Stimulated activated naive CD8-positive, alpha-beta T cell treated with anti-CD3 and anti-CD28 coated beads, Interleukin-15, Interleukin-2, amounts not matched to agents 100 ng/mL and 50 ng/mL, for 24 hours (primary cell): ENCODE measurements around the gene BACE2.

ENCODE experiments used
- H3K27ac Mint-ChIP-seq: one replicate; pipeline ENCODE4 v1.8.0; 2021; ENCODE audit warnings: mild to moderate bottlenecking, mixed read lengths
- H3K27me3 Mint-ChIP-seq: one replicate; pipeline ENCODE4 v1.8.0; 2021; ENCODE audit warnings: mixed read lengths
- H3K36me3 Mint-ChIP-seq: one replicate; pipeline ENCODE4 v1.8.0; 2021; ENCODE audit warnings: low read depth, mixed read lengths
- H3K4me1 Mint-ChIP-seq: one replicate; pipeline ENCODE4 v1.8.0; 2021; ENCODE audit warnings: low read depth, mixed read lengths
- H3K4me3 Mint-ChIP-seq: one replicate; pipeline ENCODE4 v1.8.0; 2021; ENCODE audit warnings: mild to moderate bottlenecking, mixed read lengths
- H3K9me3 Mint-ChIP-seq: one replicate; pipeline ENCODE4 v1.8.0; 2021; ENCODE audit warnings: mixed read lengths

The BACE2 gene

DNA sequence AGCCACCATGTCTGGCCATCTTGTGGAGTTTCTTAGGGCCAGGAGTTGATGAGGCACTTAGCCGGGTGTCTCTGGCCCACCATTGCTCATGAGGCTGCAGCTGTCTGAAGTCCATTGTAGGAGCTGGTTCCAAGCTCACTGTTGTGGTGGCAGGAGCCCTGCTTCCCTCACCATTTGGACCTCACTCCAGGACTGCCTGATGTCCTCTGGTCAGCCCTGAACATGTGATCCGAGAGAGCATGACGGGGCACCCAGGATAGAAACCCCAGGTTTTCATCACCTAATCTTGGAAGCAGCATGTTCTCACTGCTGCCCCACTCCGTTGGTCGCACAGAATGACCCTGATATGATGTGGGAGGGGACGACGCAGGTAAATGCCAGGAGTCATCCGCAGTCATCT lies 92.5 kb downstream of the BACE2 start:
- Mint-ChIP-seq H3K27ac (no peak overlapping the region), H3K9me3 (peaks cover 8% of the 10 kb centered on the region), H3K27me3 (peaks cover 21% of the 10 kb centered on the region), H3K36me3 (peaks cover 15% of the 10 kb centered on the region), H3K4me3 (no peak overlapping the region), H3K4me1 (no peaks in the 10 kb centered on the region)

DNA sequence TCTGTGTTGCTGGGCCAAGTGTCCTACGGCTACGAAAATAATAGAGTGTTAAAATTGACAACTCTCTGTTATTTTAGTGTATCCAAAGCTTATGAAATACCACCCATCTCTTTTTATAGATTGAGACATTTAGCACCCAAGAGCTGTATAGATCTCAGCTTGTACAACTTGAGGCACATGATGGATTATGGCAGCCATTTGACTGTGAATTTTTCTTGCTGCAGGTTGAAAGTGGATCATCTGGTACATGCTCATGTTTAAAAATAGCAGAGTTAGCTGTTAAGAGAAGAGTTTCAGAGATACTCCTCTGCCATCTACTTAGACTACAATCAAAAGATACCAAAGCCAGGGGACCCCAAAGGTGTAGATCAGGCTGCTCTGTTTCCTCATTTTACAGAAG lies 99.4 kb downstream of the BACE2 start:
- peaks cover 9% of the 10 kb centered on the region for H3K36me3 Mint-ChIP-seq
- H3K9me3 Mint-ChIP-seq, result peaks cover 3% of the 10 kb centered on the region
- H3K27me3 Mint-ChIP-seq, result peaks cover 23% of the 10 kb centered on the region

DNA sequence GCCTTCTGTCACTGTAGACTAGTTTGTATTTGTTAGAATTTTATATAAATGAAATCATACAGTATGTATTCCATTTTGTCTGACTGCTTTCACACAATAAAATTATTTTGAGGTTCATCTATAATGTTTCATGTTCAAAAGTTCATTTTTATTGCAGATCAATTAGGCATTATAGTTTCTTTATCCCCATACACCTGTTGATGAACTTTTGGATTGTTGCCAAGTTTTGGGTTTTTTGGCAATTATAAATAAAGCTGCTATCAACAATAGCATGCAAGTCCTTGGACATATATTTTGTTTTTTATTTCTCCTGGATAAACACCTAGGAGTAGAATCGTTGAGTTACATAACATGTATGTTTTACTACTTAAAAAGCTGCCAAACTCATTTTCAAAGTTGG lies 101.6 kb downstream of the BACE2 start:
- Mint-ChIP-seq H3K27ac (no peak overlapping the region), H3K27me3 (peaks cover 17% of the 10 kb centered on the region), H3K4me3 (no peak overlapping the region), H3K36me3 (peaks cover under 1% of the 10 kb centered on the region), H3K4me1 (no peaks in the 10 kb centered on the region), H3K9me3 (peaks cover 13% of the 10 kb centered on the region)

More for the DNA sequence above, 99.4 kb downstream of the BACE2 start:
- Mint-ChIP-seq H3K27ac (no peak overlapping the region), H3K4me1 (no peaks in the 10 kb centered on the region), H3K4me3 (no peak overlapping the region)

DNA sequence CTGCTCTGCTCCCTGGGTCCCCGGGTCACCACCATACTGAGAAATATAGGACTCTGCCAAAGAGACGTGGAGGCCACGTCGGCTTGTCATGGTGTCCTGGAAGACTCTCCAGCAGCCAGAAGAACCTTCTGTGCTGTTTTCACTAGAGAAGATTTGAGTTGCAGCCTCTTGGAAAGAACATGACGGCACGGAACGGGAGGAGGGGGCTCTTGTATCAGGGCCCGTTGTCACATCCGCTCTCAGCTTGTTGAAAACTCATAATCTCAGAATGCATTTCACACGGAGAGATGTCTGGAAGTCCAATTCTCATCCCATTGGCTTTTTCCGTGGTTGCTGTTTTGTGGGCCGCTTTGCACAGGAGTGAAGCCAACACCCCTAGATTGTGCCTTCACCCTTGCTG lies 109.2 kb downstream of the BACE2 start:
- Mint-ChIP-seq H3K27me3 (peaks cover 8% of the 10 kb centered on the region), H3K36me3 (no peaks in the 10 kb centered on the region), H3K4me3 (no peak overlapping the region), H3K9me3 (peaks cover 12% of the 10 kb centered on the region), H3K27ac (no peak overlapping the region), H3K4me1 (no peaks in the 10 kb centered on the region)

DNA sequence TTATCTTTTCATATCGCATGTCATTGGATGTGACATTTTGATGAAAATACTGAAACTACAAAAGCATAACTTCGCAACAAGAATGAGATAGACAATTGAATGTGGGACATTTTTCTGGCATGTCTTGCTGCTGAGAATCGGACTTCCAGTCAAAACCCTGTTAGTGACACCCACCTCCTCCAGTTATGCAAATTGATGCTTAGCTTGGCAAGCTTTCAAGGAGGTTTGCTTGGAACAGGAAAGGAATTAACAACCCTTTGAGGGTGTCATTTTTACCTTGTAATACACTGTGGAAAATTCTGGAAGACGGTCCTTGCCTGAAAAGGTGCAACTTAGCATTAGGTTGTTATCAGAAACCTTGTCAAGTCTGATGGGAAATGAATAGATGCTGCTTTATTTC lies 109.9 kb downstream of the BACE2 start:
- Mint-ChIP-seq H3K27ac (no peak overlapping the region), H3K4me3 (no peak overlapping the region), H3K4me1 (no peaks in the 10 kb centered on the region)

DNA sequence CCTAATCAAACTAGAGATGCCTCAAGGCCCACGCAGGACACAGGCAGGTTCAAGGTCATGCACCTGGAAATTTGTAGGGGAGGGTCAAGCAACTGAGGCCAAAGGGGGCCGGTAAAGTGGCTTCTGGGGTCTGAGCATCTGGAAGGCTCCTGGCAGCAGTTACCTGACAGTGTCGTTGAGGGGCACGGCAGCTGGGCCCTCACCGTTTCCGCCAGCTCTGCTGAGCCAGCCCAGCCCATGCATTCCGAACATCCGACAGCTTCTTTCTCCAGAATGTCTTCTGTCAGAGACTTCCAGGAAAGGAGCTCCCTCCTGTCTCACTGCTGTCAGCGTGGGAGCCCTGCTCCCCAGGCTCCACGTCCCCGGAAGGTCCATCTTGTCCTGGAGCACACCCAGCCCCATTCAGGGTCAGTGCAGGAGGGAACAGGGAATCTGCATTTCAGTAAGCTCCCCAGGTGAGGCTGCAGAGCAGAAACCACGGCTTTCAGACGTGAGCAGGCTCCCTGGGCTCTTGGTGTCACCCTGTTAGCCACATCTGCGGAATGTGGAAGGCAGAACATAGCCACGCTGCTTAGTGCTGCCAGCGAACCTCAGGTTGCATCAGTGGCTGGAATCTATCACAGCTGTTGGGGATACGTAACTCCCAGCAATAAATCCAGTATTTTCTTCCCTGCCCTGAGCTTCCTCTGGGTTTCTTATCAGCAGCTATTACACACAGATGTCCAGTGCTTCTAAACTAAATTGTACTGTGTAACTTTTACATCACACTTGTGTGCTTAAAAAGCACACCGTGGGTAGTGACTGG lies 112.4 kb downstream of the BACE2 start:
- Mint-ChIP-seq H3K27me3 (peaks cover 13% of the 10 kb centered on the region), H3K4me1 (no peaks in the 10 kb centered on the region), H3K36me3 (no peaks in the 10 kb centered on the region), H3K27ac (no peak overlapping the region), H3K4me3 (no peak overlapping the region), H3K9me3 (no peaks in the 10 kb centered on the region)

More for the DNA sequence above, 109.9 kb downstream of the BACE2 start:
- H3K27me3 Mint-ChIP-seq, result peaks cover 11% of the 10 kb centered on the region
- H3K36me3 Mint-ChIP-seq, result no peaks in the 10 kb centered on the region
- H3K9me3 Mint-ChIP-seq, result peaks cover 5% of the 10 kb centered on the region

DNA sequence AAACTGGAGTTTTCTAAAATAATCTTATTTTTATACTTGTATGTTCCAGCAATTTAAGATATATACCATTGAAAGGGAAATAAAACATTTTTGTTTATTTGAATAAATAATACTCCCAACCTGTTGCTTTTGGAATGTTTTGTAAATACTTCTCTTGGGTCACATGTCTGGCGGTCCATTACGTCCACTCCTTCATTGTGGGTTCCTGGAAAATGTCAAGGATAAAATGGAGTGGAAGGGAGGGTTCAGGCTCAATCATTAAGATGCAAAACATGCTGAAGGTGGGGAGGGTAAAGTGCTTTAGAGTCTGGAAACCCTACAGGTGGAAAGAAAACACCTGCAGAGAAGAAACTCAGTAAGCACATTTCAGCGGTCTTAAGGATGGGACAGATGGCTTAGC lies 114.5 kb downstream of the BACE2 start:
- Mint-ChIP-seq H3K27me3 (peaks cover 13% of the 10 kb centered on the region), H3K4me3 (no peak overlapping the region), H3K9me3 (no peaks in the 10 kb centered on the region), H3K27ac (no peak overlapping the region), H3K4me1 (no peaks in the 10 kb centered on the region), H3K36me3 (no peaks in the 10 kb centered on the region)

DNA sequence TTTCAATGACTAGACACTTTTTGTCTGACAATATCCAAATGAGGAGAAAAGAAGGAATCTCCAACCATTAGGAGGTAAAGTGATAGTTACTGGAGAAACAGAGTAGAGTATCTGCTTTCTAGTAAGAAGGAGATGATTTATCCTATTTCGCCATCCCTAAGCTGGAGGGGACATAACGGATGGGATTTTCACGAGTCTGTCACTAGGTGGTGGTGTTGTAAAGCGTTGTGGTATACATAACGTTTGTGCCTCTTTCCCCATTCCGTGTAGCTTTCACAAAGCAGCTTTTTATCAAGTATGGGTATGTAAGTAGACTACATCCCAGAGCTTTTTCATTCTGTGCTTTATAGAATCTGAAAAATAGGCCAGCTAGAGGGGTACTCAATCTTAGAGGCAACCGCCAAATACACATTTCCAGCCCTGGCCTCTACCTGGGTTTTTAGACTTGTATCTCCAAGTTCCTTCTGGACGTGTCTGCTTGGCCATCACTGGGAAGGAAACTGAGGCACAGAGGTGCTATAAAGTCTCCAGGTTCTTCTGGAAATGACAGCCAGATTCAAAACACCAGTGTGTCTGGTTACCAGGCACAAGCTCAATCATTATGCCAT lies 115.4 kb downstream of the BACE2 start:
- no peaks in the 10 kb centered on the region for H3K36me3 Mint-ChIP-seq
- H3K4me3 Mint-ChIP-seq, result no peak overlapping the region
- H3K9me3 Mint-ChIP-seq, result no peaks in the 10 kb centered on the region
- H3K27me3 Mint-ChIP-seq, result peaks cover 13% of the 10 kb centered on the region
- H3K4me1 Mint-ChIP-seq, result no peaks in the 10 kb centered on the region
- H3K27ac Mint-ChIP-seq, result no peak overlapping the region

DNA sequence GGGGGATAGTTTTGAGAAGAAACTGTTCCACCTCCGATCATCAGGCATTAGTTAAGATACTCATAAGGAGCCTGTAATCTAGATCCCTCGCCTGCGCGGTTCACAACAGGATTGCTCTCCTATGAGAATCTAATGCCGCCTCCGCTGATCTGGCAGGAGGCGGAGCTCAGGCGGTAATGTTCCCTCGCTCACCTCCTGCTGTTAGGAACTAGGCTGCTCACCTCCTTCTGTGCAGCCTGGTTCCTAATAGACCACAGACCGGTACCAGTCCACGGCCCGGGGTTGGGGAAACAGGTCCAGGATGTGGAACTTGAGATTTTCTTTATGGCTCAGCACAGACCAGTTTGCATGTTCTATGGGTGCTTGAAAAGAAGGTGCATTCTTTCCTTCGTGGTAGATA lies 121.5 kb downstream of the BACE2 start:
- Mint-ChIP-seq H3K4me3 (no peak overlapping the region), H3K4me1 (peaks cover 4% of the 10 kb centered on the region), H3K9me3 (no peaks in the 10 kb centered on the region), H3K27me3 (peaks cover 14% of the 10 kb centered on the region), H3K27ac (no peak overlapping the region), H3K36me3 (no peaks in the 10 kb centered on the region)

DNA sequence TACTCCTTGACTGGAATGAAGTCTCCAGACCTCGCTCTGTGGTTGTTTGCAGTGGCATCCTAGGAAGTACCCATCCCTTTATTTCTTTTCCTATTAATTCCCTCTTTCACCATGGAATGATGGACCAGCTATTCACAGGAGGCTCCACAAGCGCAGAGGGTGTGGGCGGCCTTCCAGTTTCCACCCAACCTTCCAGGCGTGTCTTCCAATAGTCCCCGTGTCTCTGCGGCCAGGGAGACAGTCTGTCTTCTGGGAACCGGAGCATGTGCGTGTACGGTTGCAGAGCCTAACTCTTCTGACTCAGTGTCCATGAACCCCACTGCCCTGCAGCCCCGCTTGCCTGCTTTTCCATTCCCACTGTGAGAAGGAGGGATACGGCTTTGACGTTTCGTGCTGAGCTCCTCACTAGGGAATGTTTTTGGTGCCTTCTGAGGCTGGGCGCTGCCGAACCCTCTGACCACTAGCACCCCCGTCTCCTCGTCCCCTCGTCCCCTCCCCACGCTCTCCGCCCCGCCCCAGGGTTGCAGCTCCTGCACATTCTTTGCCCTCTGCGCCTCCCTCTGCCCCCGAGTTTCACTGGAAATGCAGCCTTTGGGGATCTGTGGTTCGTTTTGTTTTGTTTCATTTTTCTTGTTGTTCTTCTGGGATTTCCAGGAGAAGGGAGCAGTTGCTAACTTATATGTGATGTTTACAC lies 122.3 kb downstream of the BACE2 start:
- H3K27ac Mint-ChIP-seq, result no peak overlapping the region
- H3K4me3 Mint-ChIP-seq, result no peak overlapping the region
- peaks cover 17% of the 10 kb centered on the region for H3K27me3 Mint-ChIP-seq
- no peaks in the 10 kb centered on the region for H3K36me3 Mint-ChIP-seq
- H3K4me1 Mint-ChIP-seq, result peaks cover 4% of the 10 kb centered on the region
- no peaks in the 10 kb centered on the region for H3K9me3 Mint-ChIP-seq

DNA sequence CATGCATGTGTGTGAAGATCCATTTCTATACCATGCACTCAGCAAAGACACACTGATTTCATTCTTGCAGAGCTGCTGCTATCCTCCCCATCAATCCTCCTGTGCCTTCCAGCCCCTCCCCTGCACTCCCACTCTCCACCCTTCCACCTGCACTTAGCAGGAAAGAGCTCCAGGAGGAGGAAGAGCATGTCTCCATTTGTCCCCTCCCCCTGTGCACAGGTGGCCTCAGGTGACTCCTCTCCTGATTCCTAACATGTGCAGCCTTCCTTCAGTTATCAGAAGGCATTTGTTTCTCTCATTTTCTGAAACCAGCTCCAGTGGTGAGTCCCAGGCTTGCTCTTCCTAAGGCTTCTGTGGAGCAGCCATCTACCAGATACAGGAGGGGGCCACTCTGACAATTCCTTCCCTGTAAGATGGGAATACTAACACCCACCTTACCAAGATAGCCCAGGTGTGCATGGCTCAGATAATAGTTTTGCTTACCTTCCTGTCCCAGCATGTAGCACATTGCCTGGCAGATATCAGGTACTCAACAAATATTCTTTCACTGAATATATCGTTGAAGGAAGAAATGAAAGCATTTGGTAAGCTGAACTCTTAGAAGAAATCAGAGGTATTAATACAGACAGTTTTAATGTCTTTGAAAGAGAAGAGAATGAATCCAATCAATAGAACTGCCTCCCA lies 126.7 kb downstream of the BACE2 start:
- Mint-ChIP-seq H3K9me3 (no peaks in the 10 kb centered on the region), H3K4me3 (no peak overlapping the region), H3K36me3 (no peaks in the 10 kb centered on the region), H3K4me1 (peaks cover 4% of the 10 kb centered on the region), H3K27me3 (peaks cover 32% of the 10 kb centered on the region), H3K27ac (no peak overlapping the region)

DNA sequence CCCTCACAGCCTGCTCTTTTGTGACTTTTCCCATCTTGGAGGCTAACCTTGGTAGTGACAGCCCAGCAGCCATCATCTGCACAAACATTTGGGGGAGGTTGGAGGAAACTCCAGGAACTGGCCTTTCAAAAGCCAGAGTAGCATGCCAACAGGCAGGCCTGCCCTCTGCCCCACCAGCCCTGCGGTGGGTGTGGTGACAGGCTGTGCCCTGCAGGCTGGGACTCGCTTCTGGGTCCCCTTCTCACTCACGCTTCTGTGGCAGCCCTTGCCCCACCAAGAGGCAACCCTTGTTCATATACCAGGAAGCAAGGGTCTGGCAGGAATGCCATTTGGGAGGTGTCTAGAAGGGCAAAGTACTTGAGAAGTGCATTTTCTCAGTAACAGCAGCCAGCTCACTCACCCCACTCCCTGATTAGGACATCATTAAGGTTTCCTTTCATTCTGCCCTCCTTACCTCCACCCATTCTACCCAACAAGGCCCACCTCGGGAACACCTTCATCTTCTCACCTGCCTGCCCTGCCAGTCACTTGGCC lies 127.8 kb downstream of the BACE2 start:
- Mint-ChIP-seq H3K27ac (no peak overlapping the region), H3K4me3 (no peak overlapping the region), H3K27me3 (peaks cover 25% of the 10 kb centered on the region), H3K9me3 (no peaks in the 10 kb centered on the region), H3K4me1 (peaks cover 4% of the 10 kb centered on the region), H3K36me3 (no peaks in the 10 kb centered on the region)

DNA sequence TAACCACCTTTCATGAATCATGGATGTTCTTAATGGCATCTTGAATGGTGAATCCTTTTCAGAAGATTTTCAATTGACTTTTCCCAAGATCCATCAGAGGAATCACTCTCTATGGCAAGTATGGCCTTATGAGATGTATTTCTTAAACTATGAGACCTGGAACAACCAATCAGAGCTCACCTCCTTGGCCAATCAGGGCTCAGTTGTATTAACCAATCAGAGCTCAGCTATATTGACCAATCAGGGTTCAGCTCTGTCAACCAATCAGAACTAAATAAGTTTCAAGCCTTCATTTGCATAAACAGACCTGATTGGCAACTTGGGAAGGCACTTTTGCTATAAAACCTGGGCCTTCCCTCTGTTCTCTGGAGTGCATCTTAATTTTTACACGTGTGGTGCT lies 135.0 kb downstream of the BACE2 start:
- Mint-ChIP-seq H3K36me3 (no peaks in the 10 kb centered on the region), H3K4me3 (no peak overlapping the region), H3K27ac (no peak overlapping the region), H3K4me1 (no peaks in the 10 kb centered on the region), H3K9me3 (no peaks in the 10 kb centered on the region), H3K27me3 (peaks cover 5% of the 10 kb centered on the region)

DNA sequence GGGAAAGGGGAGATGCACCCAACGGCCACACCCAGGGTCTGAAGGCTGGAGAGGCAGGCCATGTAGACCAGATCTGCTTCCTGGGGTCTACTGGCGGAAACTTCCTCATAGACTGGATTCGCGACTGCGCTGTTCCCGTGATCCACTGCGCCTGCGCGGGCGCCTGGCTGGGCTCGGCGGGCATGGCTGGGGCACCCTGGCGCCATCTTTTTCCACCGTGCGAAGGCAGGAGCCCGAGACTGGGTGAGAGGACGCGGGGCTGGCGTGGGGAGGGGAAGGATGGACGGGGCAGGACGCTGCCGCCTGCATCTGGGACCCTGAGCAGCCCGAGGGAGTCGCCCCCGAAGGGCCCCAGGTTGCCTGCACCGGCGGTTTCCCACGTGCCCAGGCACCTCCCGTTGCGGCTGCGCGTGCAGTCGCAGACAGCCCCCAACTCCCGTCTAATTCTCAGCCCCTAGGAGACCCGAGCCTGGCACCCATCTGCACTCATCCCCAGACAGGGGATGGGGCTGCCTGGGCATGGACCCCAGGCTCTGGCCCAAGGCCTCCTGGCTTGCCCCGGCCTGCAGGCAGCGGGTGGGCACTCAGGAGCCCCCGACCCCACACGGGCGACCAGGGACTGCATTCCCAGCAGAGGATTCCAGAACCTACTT lies 136.2 kb downstream of the BACE2 start:
- H3K9me3 Mint-ChIP-seq, result no peaks in the 10 kb centered on the region
- no peaks in the 10 kb centered on the region for H3K36me3 Mint-ChIP-seq
- no peaks in the 10 kb centered on the region for H3K4me1 Mint-ChIP-seq
- H3K4me3 Mint-ChIP-seq, result no peak overlapping the region
- no peak overlapping the region for H3K27ac Mint-ChIP-seq
- peaks cover under 1% of the 10 kb centered on the region for H3K27me3 Mint-ChIP-seq
